HG02938 (cell line): Measurements from ENCODE around the gene TTC13.

ENCODE experiments used
- ATAC-seq: cut with Tn5 transposase; IDR thresholded peaks from one replicate; pipeline ENCODE4 v1.9.1; 2021; ENCODE audit warnings: mild to moderate bottlenecking, moderate library complexity; ENCODE audit not compliant: unreplicated experiment

The TTC13 gene

GRCh38 chr1:230957580-230957989, 21.1 kb downstream of the TTC13 start:
- peak; percentile 77 for ATAC-seq

DNA sequence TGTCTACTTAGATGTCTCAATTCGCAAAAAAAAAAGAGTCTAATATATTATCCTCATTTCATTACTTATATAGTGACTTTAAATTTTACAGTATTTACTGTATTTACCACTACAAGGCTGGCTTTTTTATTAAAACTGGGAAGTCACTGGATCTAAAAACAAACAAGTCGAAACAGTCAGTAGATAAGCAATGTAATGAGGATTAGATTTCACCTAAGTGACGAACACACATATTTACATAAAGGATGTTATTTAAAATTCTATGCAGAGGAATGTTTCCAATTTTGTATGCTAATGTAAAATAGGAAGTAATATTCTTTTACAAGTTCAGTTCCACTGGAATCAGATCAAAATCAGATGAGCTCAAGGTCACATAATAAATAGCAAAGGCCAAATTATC, 28.3 kb downstream of the TTC13 start:
- ATAC-seq: no peak

DNA sequence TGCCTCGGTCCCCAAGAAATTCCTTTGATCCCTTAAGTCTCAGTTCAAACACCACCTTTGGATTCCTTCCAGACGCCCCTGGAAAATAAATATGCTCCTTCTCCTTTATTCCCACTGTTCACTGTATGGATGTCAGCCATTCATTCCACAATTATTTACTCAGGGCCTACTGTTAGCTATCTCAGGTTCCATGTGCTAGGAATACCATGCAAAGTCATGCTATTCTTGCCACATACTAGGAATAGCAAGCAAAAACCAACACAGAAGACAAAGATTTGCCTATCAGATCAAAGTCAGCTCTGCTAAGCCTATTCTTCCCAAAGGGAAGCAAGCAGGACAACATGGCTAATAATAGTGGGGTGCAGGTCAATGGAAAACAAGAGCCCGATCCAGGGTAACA, 29.8 kb downstream of the TTC13 start:
- no peak for ATAC-seq

- ATAC-seq: no peak
Observed at GRCh38 chr1:230948301-230948700, 30.4 kb downstream of the TTC13 start.

DNA sequence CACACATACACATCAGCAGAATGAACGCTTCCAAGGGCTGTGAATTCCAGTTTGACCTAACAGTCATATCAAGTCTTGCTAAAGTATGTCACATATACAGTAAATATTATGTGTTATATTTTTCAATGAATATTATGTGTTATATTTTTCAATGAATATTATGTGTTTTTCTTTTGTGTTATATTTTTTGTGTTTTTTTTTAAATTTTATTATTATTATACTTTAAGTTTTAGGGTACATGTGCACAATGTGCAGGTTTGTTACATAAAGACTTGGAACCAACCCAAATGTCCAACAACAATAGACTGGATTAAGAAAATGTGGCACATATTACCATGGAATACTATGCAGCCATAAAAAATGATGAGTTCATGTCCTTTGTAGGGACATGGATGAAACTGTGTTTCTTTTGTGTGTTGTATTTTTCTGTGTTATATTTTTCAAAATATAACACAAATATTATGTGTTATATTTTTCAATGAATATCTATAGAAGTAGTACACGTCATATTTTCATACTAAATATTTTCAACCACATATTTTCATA, 35.5 kb downstream of the TTC13 start:
- ATAC-seq: no peak

DNA sequence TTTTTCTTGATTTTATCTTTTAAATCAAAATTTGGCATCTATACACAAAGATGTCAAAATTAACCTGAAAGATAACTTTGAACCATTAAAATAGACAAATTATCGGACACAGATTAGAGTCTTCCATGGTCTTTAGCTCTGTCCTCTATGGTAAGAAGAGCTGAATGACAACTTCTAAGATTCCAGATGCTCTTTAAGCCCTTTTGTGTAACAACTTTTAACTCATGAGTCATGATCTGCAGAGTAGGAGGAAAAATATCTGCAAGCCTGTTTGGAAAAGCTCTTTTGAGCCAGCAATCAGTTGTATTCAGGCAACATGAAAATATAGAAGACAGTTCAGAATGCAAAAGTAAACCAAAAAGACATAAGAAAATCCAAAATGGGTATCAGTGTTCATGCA, 37.8 kb downstream of the TTC13 start:
- no peak for ATAC-seq

GRCh38 chr1:230939806-230940489, 38.7 kb downstream of the TTC13 start:
- ATAC-seq: no peak

GRCh38 chr1:230938924-230939368, 39.7 kb downstream of the TTC13 start:
- no peak for ATAC-seq

- no peak for ATAC-seq
Observed at GRCh38 chr1:230937371-230937770, 41.3 kb downstream of the TTC13 start.

- ATAC-seq: no peak
Observed at GRCh38 chr1:230936475-230936874, 42.2 kb downstream of the TTC13 start.

DNA sequence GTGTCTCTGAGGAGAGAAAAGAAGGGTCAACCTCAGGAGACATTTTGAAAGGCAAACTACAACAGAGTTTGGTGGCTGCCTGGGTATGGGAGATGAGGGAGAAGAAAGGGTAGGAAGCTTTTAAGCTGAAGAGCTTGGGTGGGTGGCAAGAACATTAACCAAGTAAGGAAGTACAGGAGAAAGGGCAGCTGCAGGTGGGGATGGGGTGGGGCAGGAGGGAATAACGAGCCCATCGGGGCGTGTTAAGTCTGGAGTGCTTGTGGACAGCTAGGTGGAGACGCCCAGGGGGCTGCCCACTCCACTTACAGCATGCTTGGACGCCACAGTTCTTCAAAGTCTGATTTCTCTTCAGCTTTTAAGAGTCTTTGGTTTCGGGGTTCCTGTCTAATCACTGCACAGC, 42.8 kb downstream of the TTC13 start:
- no peak for ATAC-seq

DNA sequence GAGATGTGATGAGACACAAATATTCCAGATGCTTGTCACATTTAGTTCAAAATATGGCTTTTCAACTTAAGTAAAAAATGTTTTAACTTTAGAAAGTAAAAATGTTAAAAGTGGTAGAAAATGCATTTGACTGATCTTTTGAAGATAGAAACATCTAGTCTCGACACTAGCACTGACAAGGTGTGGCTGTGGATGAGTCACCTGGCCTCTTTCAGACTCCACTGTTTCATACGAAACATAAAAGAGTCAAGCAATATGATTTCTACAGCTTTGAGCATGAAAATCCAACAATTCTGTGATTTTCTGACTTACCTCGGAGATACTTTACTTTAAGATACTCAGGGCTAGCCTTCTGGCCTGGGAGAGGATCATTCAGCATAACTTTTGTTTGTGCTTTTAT, 47.7 kb downstream of the TTC13 start:
- no peak for ATAC-seq

GRCh38 chr1:230926182-230926581, 52.5 kb downstream of the TTC13 start:
- ATAC-seq: no peak

- no peak for ATAC-seq
Observed at GRCh38 chr1:230925608-230926007, 53.1 kb downstream of the TTC13 start.

- no peak for ATAC-seq
Observed at GRCh38 chr1:230923176-230923575, 55.5 kb downstream of the TTC13 start.

DNA sequence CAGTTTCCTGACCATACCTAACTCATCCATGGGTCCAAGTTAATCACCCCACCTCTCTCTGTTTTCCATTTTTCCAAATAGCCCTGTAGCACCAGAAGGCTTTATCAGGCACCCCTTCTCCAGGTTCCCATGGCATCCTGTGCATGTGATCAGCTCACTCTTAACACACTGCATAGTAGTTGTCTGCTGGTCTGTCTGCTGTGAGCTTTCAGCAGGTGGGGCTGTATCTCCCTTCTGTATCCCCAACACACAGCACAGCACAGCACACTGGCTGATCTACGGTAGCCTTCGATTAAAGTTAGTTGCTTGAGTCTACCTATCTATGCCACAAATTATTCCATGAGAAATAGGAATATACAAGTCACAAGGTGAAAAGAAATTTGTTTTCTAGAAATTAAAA, 56.0 kb downstream of the TTC13 start:
- ATAC-seq: no peak

GRCh38 chr1:230919207-230919606, 59.5 kb downstream of the TTC13 start:
- ATAC-seq: no peak

DNA sequence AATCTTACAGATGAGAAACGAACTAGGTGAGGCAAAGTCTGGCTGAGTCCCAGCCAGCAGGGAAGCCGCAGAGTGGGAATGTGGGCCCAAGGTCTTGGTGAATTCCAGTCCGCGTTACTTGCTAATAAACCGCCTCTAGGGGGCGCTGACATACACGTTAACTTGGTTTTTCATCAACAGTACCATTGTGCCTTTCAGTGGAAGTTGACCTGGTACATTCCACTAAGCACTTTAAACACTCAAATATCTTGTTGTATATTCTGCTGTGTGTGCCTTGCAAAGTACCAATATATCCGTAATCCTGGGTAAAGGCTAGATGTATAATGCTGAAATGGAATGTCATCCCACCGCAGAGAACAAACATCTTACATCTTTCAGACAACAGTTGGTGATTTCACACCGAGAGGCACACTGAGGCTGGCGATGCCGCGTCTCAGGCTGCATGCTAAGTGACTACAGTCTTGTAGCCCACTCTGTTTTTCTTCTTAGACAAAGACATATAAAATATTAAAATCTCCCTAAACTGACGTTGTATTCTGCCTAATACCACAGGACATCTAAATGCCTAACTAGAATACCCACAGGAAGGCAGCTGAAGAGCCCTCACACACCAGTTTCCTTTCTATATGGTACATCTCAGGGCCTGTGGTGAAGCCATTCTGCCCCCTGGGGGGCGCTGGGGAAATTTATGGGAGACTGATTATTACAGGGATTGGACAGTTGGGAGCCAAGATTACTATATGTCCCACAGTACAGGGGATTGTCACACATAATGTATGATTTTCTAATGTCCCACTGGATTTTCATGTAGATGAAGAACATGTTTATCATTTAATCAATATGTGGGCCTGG, 61.2 kb downstream of the TTC13 start:
- no peak for ATAC-seq

DNA sequence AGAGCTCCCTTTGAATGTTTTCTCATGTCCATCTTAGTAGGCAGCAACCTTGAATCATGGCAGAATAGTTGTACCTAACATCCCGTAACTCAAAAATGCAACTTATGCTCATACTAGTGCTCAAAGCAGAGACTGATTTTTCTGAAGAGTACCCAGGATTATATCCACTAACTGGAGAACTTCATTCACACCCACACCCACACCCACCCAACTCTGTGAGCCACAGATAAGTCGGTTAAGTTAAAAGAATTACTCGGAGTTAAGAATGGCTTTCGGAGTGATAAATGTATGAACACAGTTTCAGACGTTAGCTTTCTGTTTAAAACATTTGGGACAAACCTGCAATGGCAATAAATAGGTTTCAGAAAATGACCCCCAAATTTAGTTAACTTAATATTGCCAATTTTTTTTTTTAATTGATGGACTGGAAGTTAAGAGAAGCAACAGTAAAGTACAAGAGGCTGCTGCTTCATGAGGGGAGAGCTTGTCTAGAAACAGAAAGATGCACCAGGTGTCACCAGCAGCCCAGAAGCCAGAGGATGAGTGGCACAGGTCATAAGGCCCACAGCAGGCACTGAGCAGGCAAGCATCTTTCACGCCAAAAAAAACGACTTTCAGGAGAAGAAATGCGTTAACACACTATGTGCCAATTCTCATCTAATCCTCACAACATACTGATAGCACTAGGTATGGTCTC, 61.9 kb downstream of the TTC13 start:
- no peak for ATAC-seq

DNA sequence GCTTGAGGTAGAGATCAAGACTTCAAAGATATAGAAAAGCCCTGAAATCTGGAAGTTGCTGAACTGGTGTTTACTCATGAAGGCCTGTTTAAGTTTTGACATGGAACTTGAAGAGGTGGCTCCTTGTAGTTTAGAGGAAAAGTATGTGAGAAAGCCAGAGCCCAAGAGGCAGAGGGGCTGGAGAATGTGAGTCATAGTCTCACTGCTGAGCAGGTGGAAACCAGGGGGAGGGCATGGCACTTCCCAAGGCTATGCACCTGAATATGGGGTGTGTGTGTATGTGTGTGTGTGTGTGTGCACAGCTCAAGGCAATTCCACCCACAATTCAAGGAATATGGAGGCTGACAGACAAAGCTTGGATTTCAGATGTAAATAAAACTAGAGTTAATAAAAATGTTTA, 63.6 kb downstream of the TTC13 start:
- ATAC-seq: no peak

DNA sequence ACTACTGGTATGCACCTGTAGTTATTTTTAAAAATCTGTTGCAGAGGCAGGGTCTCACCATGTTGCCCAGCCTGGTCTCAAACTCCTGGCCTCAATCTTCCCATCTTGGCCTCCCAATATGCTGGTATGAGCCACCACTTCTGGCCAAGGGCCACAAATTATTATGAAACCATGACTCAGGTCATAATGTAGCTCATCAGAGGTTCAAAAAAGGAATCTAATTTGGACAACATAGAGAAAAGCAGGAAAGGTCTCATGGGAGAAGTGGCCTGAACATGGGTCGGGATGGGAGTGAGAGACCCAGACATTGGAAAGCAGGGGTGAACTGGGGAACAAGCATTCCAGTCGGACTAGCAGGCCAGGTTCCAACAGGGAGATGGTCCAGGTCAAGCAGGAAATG, 65.2 kb downstream of the TTC13 start:
- no peak for ATAC-seq

DNA sequence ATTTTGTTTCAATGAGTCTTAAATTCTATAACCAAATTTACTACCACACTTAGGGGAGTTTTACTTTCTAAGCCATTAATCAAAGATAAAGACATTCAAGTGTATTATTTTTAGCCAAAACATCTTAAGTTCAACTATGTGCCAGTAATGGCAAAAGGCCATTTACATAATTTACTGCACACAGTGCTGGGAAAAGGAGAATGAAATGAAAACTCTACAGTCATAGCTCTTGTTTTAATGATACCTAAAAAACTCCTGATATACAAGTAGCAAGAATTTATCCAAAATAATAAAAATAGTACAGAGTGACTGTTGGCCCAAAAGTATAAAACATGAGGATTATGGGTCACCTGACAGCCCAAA, 67.9 kb downstream of the TTC13 start:
- ATAC-seq: no peak
